ENCODE results near the gene RAB44.
"Not testable (repeated sequence)": the region's sequence is repeated elsewhere in the genome, so short reads cannot be mapped to it uniquely, and the experiment has no call there.

Gene RAB44

GRCh38 chr6:36688739-36689075 is 8.9 kb upstream of the RAB44 start:
- no peak for DNase-seq

- no peak for DNase-seq
Measured at GRCh38 chr6:36691011-36691410, 6.6 kb upstream of the RAB44 start.

GRCh38 chr6:36691612-36692011 is 6.0 kb upstream of the RAB44 start:
- no peak for DNase-seq

- DNase-seq: no peak
Measured at GRCh38 chr6:36692220-36692619, 5.4 kb upstream of the RAB44 start.

GRCh38 chr6:36692861-36693702 is 4.5 kb upstream of the RAB44 start:
- DNase-seq: peak in 1 of 2 experiments; percentile 68

- DNase-seq: no peak
Measured at GRCh38 chr6:36694616-36695015, 3.0 kb upstream of the RAB44 start.

- DNase-seq: no peak
Measured at GRCh38 chr6:36695414-36695813, 2.2 kb upstream of the RAB44 start.

- DNase-seq: no peak
Measured at GRCh38 chr6:36698196-36698595, 570 bp downstream of the RAB44 start.

GRCh38 chr6:36698871-36699271 is 1.2 kb downstream of the RAB44 start:
- DNase-seq: no peak

- no peak for DNase-seq
Measured at GRCh38 chr6:36699348-36699747, 1.7 kb downstream of the RAB44 start.

GRCh38 chr6:36700071-36700812 is 2.6 kb downstream of the RAB44 start:
- DNase-seq: no peak

- DNase-seq: no peak
Measured at GRCh38 chr6:36700831-36701230, 3.2 kb downstream of the RAB44 start.

GRCh38 chr6:36701401-36701991 is 3.9 kb downstream of the RAB44 start:
- no peak for DNase-seq

GRCh38 chr6:36702656-36703055 is 5.0 kb downstream of the RAB44 start:
- DNase-seq: no peak

- no peak for DNase-seq
Measured at GRCh38 chr6:36703081-36703606, 5.5 kb downstream of the RAB44 start.

GRCh38 chr6:36703982-36704381 is 6.4 kb downstream of the RAB44 start:
- no peak for DNase-seq

- not testable (repeated sequence) for DNase-seq
Measured at GRCh38 chr6:36704961-36705577, 7.4 kb downstream of the RAB44 start.

GRCh38 chr6:36706339-36706738 is 8.7 kb downstream of the RAB44 start:
- DNase-seq: no peak

- DNase-seq: no peak
Measured at GRCh38 chr6:36712816-36713215, 15.2 kb downstream of the RAB44 start.

- no peak for DNase-seq
Measured at GRCh38 chr6:36713846-36714245, 16.2 kb downstream of the RAB44 start.

GRCh38 chr6:36714511-36714910 is 16.9 kb downstream of the RAB44 start:
- DNase-seq: no peak

GRCh38 chr6:36715469-36715868 is 17.8 kb downstream of the RAB44 start:
- DNase-seq: no peak

- no peak for DNase-seq
Measured at GRCh38 chr6:36716476-36717093, 19.0 kb downstream of the RAB44 start.

All from cerebellar nuclear complex (tissue), 1 donor.